CD4-positive, alpha-beta T cell treated with Interleukin-4 for 1 hour (primary cell): ENCODE measurements around the gene SOD1.
"Not testable (repeated sequence)": the region's sequence is repeated elsewhere in the genome, so short reads cannot be mapped to it uniquely, and the experiment has no call there.

Experiments used
- DNase-seq, 2 donors: peaks; one replicate each; pipeline ENCODE4 v3.0.0-alpha.2; 2020 to 2022

Gene SOD1

DNA sequence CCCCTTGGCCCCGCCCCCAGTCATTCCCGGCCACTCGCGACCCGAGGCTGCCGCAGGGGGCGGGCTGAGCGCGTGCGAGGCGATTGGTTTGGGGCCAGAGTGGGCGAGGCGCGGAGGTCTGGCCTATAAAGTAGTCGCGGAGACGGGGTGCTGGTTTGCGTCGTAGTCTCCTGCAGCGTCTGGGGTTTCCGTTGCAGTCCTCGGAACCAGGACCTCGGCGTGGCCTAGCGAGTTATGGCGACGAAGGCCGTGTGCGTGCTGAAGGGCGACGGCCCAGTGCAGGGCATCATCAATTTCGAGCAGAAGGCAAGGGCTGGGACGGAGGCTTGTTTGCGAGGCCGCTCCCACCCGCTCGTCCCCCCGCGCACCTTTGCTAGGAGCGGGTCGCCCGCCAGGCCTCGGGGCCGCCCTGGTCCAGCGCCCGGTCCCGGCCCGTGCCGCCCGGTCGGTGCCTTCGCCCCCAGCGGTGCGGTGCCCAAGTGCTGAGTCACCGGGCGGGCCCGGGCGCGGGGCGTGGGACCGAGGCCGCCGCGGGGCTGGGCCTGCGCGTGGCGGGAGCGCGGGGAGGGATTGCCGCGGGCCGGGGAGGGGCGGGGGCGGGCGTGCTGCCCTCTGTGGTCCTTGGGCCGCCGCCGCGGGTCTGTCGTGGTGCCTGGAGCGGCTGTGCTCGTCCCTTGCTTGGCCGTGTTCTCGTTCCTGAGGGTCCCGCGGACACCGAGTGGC lies at the start of gene SOD1:
SOD1 (plus strand) TSS at position 158 of the 723 bp plus-strand sequence; CDS start at position 235, 77 bp downstream.
- DNase-seq, result peak; percentile 96 to 97

DNA sequence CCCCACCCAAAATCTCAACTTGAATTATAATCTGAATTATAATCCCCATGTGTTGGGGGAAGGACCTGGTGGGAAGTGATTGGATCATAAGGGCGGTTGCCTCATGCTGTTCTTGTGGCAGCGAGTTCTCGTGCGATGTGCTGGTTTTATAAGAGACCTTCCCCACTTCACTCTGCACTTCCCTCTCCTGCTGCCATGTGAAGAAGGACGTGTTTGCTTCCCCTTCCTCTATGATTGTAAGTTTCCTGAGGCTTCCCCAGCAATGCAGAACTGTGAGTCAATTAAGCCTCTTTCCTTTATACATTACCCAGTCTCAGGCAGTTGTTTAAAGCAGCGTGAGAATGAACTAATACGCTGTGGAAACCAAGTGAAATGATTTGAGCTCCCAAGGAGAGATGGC lies 48.0 kb upstream of the SOD1 start:
- no peak for DNase-seq

GRCh38 chr21:31612894-31613785 lies 46.4 kb upstream of the SOD1 start:
- peak in 1 of 2 donors; percentile 30 for DNase-seq

GRCh38 chr21:31614705-31615104 lies 44.8 kb upstream of the SOD1 start:
- no peak for DNase-seq

DNA sequence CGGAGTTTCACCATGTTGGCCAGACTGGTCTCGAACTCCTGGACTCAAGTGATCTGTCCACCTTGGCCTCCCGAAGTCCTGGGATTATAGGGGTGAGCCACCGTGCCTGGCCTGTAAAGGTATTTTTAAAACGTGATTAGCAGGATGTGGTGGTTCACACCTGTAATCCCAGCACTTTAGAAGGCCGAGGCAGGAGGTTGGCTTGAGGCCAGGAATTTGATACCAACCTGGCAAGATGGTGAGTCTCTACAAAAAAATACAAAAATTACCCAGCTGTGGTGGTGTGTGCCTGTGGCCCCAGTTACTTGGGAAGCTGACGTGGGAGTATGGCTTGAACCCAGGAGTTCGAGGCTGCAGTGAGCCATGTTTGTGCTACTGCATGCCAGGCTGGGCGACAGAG lies 43.3 kb upstream of the SOD1 start:
- DNase-seq, result no peak

DNA sequence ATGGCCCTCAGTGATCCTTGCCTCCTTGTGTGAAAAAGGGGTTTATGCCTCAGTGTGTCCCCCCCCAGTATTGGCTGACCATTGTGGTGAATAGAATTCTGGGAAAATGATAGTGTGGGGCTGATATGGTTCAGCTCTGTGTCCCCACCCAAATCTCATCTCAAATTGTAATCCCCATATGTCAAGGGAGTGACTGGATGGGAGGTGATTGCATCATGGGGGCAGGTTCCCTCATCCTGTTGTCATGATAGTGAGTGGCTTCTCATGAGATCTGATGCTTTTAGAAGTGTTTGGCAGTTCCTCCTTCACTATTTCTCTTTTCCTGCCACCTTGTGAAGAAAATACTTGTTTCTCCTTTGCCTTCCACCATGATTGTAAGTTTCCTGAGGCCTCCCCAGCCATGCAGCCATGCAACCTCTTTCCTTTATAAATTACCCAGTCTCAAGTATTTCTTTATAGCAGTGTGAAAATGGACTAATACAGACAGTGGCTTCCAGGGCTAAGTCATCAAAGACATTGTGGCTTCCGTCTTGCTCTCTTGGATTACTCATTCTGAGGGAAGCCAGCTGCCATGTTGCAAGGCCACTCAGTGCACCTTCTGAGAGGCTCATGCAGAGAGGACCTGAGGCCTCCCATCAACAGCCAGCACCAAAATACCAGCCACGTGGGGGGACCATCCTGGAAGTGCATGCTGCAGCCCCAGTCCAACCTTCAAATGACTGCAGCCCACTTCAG lies 40.6 kb upstream of the SOD1 start:
- DNase-seq, result no peak

DNA sequence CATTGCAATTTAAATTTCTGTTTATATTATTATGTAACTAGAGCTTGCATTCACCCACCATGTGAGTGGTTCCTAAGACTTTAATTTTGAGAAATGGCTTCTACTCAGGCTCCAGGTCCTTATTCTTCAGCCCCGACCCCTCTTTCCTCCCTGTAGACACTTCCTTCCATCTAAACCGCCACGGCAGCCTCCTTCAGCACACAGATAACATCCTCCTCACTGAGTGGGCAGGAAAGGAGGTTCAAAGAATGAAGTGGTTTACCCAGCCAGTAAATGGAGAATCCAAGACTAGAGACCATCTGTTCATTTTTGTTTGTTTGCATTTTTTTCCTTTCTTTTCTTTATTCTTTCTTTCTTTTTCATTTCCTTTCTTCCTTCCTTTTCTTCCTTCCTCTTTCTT lies 37.1 kb upstream of the SOD1 start:
- DNase-seq, result no peak

DNA sequence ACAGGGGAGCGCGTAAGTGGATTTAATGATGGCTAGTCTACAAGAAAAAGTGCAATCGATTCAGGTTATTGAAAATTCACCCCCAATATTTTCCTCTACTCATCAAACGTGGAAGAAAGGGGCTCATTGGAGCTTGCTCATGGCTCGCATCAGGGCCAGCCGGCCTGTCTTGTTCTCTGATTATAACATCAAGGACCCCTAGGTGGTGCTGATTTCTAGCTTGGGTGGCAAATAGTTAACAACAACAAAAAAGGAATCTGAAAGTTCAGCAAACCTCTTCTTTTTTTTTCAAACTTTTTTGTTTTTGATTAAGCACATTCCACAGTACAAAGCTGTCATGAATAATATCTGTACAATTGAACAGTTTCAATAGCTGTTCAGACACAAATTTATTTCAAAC lies 35.8 kb upstream of the SOD1 start:
- no peak for DNase-seq

DNA sequence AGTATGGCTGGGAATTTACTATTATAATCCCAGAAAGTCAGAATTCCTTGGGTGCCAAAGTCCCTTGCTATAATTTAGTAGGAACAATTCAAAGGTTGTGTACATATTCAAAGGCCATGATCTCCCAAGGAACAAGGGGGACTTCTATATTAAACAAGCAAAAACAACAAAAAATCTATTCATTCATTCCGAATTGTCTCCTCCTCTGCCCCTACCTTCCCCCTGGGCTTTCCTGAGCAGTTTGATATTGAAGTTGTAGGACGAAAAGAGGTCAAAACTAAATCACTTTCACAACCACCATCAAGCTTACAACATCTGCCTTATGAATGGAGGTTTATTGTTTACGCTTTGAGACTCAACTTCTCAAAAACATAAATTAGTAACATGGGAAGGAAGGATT lies 35.3 kb upstream of the SOD1 start:
- no peak for DNase-seq

DNA sequence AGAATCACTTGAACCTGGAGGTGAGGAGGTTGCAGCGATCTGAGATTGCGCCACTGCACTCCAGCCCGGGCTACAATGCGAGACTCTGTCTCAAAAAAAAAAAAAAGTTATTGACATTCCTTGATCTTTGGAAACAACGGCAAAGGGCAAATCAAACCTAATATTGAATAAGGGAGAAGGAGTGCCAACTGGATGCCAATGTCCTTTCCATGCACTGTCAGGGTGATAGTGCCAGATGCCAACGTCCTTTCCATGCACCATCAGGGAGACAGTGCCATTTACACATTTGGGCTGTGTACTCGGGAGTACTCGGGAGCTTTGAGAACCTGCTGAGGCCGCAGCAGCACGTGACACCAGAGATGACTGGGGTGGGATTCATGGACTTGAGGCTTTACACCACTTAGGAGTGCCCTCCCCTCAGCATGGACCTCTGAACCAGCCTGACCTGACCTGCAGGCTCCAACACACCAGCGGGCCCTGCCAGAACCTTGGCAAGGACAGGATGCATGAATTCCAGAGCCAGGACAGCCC lies 34.5 kb upstream of the SOD1 start:
- no peak for DNase-seq

GRCh38 chr21:31629972-31630711 lies 29.4 kb upstream of the SOD1 start:
- no peak for DNase-seq

DNA sequence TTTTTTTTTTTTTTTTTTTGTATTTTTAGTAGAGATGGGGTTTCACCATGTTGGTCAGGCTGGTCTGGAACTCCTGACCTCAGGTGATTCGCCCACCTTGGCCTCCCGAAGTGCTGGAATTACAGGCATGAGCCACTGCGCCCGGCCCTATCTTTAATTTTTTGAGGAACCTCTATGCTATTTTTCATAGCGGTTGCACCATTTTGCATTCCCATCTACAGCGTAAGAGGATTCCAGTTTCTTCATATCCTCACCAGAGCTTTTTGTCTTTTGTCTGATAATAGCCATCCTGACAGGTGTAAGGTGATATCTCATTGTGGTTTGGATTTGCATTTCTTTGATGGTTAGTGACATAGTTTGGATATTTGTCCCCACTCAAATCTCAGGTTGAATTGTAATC lies 27.6 kb upstream of the SOD1 start:
- DNase-seq, result not testable (repeated sequence)

GRCh38 chr21:31634993-31635392 lies 24.5 kb upstream of the SOD1 start:
- no peak for DNase-seq

DNA sequence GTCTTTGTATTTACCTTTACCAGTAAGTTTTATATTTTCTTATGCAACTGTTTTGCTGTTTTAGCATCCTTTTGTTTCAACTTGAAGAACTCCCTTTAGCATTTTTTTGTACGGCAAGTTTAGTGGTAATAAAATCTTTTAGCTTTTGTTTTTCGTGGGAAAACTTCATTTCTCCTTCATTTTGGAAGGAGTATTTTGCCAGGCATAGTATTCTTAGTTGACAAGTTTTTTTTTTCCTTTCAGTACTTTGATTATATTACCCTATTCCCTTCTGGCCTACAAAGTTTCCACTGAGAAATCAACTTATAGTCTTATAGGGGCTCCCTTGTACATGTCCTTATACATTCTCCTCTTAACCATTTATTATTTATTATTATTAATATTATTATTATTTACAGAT lies 22.6 kb upstream of the SOD1 start:
- no peak for DNase-seq

DNA sequence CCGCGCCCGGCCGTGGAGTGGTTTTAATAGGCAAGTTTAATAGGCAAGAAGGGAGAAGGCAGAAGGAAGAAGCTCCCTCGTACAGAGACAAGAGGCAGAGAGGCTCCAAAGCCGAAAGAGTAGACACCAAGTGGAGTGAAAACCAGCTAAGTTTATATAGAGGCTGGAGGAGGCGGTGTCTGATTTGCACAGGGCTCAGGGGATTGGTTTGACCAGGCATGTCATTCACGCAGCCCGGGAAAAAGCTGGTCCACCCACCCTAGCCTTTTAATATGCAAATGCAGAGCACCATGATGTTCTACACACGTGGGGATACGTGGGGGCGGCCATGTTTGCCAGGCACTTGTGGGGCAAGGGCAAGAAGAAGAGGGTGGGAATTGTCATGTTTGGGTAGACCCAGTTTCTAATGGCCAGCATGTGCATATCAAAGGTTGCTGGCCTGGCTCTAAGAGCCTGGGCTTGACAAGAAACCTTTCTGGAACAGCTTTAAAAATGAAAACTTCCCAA lies 18.0 kb upstream of the SOD1 start:
- DNase-seq, result no peak

GRCh38 chr21:31644643-31645042 lies 14.8 kb upstream of the SOD1 start:
- no peak for DNase-seq

GRCh38 chr21:31647650-31648049 lies 11.8 kb upstream of the SOD1 start:
- DNase-seq, result no peak

GRCh38 chr21:31650930-31651329 lies 8.6 kb upstream of the SOD1 start:
- no peak for DNase-seq

GRCh38 chr21:31651491-31651890 lies 8.0 kb upstream of the SOD1 start:
- not testable (repeated sequence) for DNase-seq

GRCh38 chr21:31654340-31654739 lies 5.2 kb upstream of the SOD1 start:
- no peak for DNase-seq

- peak; percentile 40 to 46 for DNase-seq
These were observed 4.5 kb upstream of the SOD1 start for GRCh38 chr21:31654821-31655580.
